GM10847 (cell line): ENCODE data around the gene TESPA1.

Experiments
- POLR2A ChIP-seq: IDR thresholded peaks from 2 replicates; pipeline ENCODE4 v1.6.1; 2011; ENCODE audit not compliant: insufficient read length; ENCODE audit errors: extremely low read depth

The TESPA1 gene, protein sequence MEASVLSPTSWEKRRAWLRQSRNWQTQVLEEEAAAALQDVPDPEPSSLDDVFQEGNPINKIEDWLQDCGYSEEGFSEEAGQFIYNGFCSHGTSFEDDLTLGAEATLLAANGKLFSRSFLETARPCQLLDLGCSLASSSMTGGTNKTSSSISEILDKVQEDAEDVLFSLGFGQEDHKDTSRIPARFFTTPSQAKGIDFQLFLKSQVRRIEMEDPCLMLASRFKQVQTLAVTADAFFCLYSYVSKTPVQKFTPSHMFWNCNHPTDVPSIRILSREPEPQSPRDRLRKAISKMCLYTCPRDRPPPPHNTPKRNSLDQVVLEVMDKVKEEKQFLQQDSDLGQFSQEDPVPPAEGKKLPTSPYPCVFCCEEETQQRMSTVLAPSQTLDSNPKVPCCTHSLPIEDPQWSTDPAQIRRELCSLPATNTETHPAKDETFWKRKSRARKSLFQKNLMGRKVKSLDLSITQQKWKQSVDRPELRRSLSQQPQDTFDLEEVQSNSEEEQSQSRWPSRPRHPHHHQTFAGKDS

DNA sequence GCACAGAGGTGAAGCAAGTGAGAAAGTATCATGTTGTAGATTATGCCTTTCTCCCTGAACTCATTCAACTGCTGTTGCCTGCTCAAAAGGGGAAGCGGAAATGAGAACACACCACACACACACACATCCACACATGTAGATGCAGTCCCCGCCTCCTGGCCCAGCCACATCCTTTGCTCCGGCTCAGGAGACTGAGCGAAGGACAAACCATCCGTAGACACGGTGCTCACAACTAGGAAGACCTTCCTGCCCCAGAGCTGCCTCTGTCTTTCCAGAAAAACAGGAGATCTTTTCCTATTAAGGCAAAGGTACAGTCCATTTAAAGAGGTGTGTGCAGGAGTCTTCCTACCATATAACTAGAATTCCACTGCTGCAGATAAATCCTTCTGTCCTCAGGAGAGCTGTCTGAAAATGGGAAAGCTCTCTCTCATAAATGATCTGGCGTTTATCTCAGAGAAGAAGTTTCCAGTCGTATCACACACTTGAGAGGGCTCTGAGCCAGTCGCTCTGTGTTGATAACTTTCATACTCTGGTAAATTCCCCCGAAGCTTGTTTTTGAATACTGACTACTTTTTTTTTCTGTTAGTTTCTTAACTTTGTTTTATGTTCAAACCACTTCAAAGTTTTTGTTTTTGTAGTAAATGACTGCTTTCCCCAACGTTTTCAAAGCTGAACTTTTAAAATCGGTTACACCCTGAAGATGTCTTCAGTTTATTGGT lies at the start of gene TESPA1:
TSS of gene TESPA1 (minus strand) at position 105 of the 719 bp plus-strand sequence. CDS start 10,200 bp downstream, outside the sequence.
- peak; percentile 82 for TF ChIP-seq POLR2A

DNA sequence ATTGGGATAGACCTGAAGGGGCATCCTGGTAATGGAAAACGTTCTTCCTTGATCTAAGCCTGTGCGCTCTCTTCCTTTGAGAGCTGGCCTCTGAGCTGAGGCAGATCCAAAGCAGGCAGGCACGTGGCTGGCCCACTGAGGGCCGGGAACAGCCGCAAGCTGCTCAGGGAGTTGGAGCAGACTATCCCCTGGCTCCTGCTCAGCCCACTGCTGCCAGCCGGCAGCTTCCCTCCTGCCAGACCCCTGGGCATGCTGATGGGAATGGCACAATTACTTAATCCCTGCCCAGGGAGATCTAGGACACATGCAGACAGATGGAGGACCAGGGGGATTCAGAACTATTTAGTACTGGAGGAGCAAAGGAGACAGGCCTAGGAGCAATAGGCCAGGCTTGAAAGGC lies 49.7 kb upstream of the TESPA1 start:
- TF ChIP-seq POLR2A = no peak

DNA sequence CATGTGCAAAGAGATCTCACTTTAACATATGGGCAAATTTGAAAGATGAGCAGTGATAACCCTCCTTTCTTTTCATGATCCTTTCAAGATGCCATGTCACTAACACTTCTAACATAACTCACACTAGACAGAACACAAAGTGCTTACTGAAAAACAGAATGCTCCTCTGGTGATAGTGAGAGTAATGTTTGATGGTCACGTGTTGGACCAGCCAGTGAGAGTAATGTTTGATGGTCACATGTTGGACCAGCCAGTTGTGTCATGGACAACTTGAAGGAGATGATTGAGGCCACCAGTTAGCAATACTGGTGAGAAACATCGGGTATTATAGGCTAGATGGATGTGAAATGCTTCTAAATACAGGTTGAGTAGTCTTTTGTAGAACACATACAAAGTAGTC lies 40.9 kb upstream of the TESPA1 start:
- no peak for TF ChIP-seq POLR2A

DNA sequence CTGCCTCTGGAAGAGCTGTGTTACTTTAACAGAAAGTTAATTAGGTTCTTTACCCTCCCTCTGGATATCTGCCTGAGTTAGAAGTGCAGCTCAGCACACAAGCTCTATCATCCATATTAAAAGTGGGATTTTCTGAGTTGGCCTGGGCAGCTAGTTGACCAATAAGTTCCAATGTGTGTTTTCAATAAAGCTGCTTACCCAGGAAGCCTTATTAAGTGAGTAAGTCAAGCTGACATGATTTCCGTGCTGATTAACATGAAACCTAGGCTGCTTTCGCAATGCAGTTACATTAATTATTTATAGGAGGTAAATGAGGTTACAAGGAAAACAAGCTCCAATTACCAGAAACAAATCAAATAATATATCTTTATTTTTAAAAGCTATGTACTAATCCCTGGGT lies 40.0 kb upstream of the TESPA1 start:
- no peak for TF ChIP-seq POLR2A

DNA sequence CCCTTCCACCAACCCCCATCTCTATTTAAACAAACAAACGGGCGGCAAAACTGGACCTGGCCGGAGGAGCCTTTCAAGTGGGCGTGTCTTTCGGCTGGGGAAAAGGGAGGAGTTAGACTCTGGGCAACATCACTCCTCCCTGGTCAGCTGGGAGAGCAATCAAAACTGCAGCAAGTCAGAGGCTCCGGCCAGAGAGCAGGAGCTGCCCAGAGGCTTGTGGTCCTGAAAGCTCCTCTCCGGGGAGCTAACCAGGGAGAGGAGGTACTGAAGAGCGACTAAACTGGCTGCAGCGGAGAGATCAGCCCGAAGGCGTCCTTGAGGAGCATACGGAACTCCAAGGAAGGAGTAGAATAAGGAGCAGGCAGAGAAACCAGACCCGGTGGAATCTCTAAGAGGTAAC lies 35.2 kb upstream of the TESPA1 start, which contains the start of gene NEUROD4:
TSS of gene NEUROD4 (plus strand) at position 191 of the 400 bp plus-strand sequence. CDS start 6,466 bp downstream, outside the sequence.
- no peak for TF ChIP-seq POLR2A

DNA sequence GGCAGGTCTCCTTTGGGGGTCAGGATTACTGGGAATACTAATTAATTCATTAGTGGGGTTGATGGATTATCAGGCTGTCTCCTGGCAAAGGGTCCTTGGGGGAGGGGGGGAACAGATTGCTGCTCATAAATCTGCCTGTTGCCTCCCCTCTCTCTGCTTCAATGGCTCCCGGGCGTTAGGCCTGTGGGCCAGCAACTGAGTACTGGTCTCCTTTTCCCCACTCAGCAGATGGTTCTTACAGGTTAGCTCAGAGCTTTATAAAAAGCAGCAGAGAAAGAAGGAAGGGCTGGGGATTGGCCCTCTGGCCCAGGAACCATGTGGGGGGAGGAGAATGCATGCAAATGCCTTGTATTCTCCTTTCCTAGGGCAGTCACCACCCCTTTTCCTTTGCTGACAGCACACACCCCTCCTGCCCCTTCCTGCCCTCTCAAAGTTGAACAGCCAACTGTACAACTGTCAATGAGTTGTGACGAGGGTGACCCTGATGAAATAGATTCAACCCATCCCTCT lies 32.9 kb upstream of the TESPA1 start:
- no peak for TF ChIP-seq POLR2A

DNA sequence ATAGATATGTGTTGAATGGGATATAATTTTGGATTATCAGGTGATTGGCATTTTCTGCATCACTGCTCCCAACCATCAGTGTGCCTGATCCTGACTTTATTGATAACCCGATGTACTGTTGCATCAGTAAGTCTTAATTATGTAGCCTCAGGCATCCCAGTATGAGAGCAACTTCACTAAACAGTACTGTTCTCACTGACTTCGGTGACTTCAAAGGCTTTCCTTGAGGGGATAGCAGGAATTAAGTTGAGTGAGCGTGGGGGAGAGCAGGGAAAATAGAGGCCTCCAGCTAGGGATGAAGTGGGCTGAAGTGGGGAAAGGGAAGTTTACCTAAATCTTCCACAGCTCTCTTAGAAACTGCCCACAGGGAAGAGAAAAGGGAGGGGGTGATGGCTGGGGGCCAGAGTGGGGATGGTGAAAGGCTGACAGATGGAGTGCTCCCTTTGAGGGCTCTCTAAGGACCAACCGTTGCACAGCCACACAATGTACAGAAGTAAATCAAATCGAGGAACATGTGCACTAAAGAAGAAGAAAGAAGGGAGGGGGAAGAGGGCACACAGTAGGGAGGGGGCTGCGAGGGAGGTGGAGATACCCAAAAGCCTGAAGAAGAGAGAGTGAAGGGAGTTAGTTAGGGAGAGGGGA lies 24.5 kb upstream of the TESPA1 start:
- TF ChIP-seq POLR2A = no peak

DNA sequence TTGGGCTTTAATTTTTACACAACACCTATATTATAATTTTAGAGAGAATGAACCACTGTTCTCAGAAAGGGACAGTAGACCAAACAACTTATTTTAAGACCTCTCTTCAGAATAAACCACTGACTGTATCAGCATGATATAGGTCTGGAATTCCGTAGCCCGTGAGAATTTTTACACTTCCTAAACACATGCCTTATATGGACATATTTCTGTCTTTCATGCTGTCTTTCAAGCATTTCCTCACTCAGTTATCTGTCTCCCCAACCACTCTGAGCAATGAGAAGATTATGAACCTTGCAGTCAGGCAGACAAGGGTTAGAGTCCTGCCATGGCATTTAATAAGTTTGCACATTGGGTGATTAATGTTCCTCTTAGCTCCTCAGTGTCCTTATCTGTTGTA lies 17.8 kb upstream of the TESPA1 start:
- no peak for TF ChIP-seq POLR2A

DNA sequence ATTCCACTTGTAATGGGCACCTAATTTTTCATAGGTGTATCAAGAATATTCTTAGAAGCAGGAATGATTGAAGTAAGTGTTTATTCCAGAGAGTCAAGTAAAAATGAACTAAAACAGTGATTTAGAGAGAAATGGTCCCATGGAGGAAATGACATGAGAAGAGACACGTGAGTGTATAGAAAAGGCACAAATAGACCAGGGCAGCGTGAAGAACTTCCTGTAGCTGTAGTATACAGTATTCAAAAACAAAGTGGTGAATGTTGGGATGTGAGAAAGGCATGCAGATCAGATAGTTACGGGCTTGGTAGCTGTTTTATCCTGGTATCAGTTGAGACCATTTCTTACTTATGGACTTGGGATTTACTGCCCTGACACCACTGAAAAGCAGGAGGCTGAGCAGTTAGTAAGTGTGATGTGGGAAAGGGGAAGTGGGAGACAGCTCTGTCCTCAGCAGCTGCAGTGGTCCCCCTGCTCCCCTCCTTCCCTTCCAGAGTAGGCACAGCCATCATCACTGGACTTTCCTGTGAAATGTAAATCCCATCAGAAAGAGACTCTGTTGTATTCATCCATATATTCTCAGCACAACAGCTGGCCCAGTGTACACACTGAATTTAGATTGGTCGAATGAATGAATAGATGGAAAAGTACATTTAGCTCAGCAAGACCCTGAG lies 16.8 kb upstream of the TESPA1 start:
- TF ChIP-seq POLR2A = no peak

DNA sequence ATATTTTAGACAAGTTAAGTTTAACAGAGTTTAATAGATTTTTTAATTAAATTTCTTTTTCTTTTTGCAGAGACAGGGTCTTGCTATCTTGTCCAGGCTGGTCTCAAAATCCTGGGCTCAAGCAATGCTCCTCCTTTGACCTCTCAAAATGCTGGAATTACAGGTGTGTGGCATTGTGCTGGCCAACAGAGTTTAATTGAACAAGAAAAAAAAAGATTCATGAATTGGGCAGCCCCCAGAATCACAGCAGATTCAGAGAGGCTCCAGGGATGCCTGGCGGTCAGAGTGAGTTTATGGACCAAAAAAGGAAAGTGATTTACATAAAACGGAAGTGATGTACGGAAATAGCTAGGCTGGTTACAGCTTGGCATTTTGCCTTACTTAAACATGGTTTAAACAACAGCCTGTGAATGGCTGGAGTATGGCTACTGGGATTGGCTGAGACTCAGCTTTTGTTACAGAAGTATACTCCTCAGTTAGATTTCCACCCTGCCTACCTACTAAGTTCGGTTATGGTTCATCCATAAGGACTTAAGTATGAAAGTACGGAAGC lies 14.5 kb upstream of the TESPA1 start:
- no peak for TF ChIP-seq POLR2A

DNA sequence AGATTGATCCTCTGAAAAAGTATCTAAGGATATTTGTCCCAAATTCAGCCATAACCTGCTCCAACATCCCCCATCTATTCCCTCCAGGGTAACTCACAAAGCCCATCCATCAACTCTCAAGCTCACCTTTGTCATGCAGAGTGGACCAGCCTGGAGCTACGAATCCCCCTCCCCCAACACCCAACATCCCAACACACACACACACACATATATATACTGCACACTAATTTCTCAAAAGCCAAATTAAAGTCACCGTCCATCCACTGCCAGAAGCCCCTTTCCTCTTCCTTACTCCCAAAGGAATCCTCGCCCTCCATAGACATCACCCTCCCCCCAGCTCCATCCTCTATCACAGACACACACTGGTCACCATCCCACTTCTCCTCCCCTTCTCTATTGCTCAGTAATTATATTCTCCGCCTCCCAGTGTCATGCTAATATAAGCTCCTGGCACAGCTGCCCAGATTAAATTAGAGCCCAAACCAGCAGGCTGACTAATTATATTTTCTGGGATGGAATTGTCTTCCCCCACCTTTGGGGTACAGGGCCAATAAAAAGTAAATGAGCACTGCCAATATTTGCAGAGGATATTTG lies 13.5 kb upstream of the TESPA1 start:
- no peak for TF ChIP-seq POLR2A

DNA sequence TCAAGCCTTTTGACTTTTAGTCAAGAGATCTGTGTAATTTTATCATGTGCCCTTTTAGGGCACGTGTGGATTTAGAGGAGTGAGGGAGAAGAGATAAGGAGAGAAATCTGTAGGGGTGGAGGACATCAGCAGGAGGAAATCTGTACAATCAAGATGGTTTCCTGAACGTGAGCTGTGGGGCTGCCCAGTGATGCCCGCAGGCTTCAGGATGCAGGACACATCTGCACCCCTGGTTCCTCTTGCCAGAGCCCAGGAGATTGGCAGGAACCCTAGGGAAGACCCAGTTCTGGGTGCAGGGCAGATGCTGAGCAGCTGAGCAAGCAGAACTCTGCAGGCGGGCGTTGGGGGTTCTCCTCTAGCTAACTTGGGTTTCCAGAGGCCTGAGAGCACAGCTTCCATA lies 11.6 kb upstream of the TESPA1 start:
- no peak for TF ChIP-seq POLR2A

DNA sequence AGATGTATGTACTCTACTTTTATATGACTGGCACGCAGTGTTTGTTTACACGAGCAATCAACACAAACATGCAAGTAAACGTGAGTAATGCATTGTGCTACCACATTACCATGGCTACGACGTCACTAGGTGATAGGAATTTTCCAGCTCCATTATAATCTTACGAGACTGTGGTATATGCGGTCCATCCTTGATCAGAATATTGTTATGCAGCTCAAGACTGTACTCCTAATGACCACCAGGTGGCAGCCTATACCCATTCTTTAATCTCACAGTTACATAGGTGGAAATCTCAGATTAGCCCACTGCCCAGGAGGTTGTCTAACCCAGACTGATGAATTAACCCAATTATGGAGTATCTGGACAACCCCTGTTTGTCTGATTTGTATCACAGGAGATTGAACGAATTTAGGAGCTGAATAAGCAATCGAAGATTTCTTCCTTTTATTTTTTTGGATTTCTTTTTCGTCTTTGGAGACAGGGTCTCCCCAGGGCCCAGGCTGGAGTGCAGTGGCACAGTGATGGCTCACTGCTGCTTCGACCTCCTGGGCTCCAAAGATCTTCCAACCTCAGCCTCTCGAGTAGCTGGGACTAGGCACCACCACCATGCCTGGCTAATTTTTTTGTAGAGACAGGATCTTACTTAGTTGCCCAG lies 8.7 kb upstream of the TESPA1 start:
- no peak for TF ChIP-seq POLR2A

DNA sequence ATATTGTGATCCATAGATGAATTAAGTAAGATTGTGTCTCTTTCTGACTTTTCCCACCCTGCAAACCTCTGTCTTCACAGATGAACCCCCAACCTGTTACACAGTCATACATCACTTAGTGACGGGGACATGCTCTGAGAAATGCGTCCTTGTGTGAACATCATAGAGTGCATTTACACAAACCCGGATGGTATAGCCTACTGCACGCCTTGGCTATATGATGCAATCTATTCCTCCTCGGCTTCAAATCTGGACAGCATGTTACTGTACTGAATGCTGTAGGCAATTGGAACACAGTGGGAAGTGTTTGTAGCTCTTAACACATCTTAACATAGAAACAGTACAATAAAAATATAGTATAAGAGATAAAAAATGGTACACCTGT lies 7.4 kb upstream of the TESPA1 start:
- no peak for TF ChIP-seq POLR2A
